Measurements from ENCODE around the gene SH3D19.
A peak's percentile ranks its signal among the peaks of the same experiment; 100 is the strongest.

SH3D19 gene

GRCh38 chr4:151207186-151207585 is 118.2 kb downstream of the SH3D19 start:
- H3K36me3 ChIP-seq (replicated peaks), result no peaks in the 10 kb centered on the region
- DNase-seq, result no peak
- no peaks in the 10 kb centered on the region for H3K27me3 ChIP-seq (replicated peaks)
- in situ Hi-C loops (cut with HindIII; ENCODE audit: low pct_ligation_motif_present, low sequenced_read_pairs), result no loop called here
- no peak for TF ChIP-seq CTCF (IDR thresholded peaks at IDR 0.05; ENCODE audit: low read depth, low read length, missing control alignments)
- H3K27ac ChIP-seq, result no peak overlapping the region
- H3K4me3 ChIP-seq (ENCODE audit: low read depth, low read length), result no peak overlapping the region

- H3K27me3 ChIP-seq (replicated peaks), result no peaks in the 10 kb centered on the region
- no peak for TF ChIP-seq CTCF (IDR thresholded peaks at IDR 0.05; ENCODE audit: low read depth, low read length, missing control alignments)
- H3K36me3 ChIP-seq (replicated peaks), result no peaks in the 10 kb centered on the region
- H3K4me3 ChIP-seq (ENCODE audit: low read depth, low read length), result no peak overlapping the region
- in situ Hi-C loops (cut with HindIII; ENCODE audit: low pct_ligation_motif_present, low sequenced_read_pairs), result no loop called here
- no peak overlapping the region for H3K27ac ChIP-seq
- no peak for DNase-seq
These were observed 119.0 kb downstream of the SH3D19 start for GRCh38 chr4:151206241-151207005.

DNA sequence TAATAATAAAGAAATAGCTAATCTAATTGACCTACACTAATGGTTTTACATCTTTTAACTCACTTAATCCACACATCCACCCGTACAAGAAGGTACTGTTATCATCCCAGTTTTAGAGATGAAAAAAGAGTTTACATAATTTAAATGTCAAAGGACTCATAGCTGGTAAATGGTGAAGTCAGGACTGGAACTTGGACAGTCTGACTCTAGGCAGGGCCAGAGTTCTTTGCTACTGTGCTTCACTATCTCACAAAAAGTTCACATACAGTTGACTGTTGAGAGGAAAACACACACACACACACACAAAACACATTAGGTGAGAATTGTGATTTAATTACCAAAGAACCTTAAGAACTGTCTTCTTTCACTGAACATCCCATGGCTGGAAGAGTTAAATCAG is 119.7 kb downstream of the SH3D19 start:
- DNase-seq, result no peak
- no peaks in the 10 kb centered on the region for H3K27me3 ChIP-seq (replicated peaks)
- H3K27ac ChIP-seq, result no peak overlapping the region
- no peak for TF ChIP-seq CTCF (IDR thresholded peaks at IDR 0.05; ENCODE audit: low read depth, low read length, missing control alignments)
- in situ Hi-C loops (cut with HindIII; ENCODE audit: low pct_ligation_motif_present, low sequenced_read_pairs), result no loop called here
- H3K36me3 ChIP-seq (replicated peaks), result no peaks in the 10 kb centered on the region
- H3K4me3 ChIP-seq (ENCODE audit: low read depth, low read length), result no peak overlapping the region

DNA sequence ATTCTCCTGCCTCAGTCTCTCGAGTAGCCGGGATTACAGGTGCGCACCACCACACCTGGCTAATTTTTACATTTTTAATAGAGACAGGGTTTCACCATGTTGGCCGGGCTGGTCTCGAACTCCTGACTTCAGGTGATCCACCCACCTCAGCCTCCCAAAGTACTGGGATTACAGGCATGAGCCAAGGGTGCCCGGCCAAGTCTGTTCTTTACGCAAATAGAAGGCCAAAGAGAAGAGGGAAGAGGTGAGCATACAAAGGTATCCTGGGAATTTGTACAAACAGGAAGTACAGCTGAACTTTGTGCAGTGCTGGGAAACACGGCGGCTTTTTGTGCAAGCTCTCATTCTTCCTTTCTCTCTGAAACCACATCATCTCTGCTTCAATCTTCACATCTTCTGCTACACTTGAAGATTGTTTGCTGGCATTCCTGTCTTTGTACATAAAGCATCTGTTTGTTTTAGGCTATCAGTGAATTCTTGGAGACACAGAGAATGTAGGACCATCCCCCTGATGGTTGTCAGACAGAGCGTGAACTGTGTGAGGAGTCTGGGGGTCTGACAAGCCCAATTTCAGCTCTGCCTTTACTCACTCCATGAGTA is 120.4 kb downstream of the SH3D19 start:
- no peaks in the 10 kb centered on the region for H3K36me3 ChIP-seq (replicated peaks)
- no peak for TF ChIP-seq CTCF (IDR thresholded peaks at IDR 0.05; ENCODE audit: low read depth, low read length, missing control alignments)
- H3K27ac ChIP-seq, result peak overlapping the region; percentile 21
- in situ Hi-C loops (cut with HindIII; ENCODE audit: low pct_ligation_motif_present, low sequenced_read_pairs), result no loop called here
- no peaks in the 10 kb centered on the region for H3K27me3 ChIP-seq (replicated peaks)
- peak; percentile 6 for DNase-seq
- no peak overlapping the region for H3K4me3 ChIP-seq (ENCODE audit: low read depth, low read length)

DNA sequence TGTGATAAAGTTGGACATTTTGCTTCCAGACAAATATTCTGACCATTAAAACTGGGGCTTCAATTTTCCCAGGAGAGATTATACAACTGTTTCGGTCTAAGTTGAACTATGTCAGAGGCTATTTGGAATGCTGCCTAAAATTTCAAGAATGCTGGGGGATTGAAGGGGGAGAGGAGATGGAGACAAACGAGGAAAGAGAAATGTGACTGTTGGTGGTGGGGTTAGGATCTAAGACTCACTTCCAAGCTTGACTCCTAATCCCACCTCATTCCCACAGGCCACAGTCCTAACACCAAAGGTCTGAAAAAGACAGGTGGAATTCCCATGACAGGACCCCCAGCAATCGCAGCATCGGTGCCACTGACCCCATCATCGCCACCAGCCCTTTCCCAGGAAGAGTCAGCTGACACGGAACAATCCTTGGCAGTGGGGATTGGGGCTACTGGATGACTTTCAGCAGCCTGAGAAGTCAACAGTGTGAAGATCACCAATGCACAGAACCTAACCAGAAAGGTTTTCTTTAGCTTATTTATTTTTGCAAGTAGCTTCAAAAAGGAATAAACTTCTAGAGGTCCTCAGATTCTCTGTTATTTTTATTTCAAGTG is 122.5 kb downstream of the SH3D19 start:
- peak; percentile 22 for DNase-seq
- Histone ChIP-seq H3K4me3 (ENCODE audit: low read depth, low read length) (no peak overlapping the region), H3K36me3 (replicated peaks) (no peaks in the 10 kb centered on the region), H3K27ac (no peak overlapping the region), H3K27me3 (replicated peaks) (no peaks in the 10 kb centered on the region)
- in situ Hi-C loops (cut with HindIII; ENCODE audit: low pct_ligation_motif_present, low sequenced_read_pairs), result no loop called here
- no peak for TF ChIP-seq CTCF (IDR thresholded peaks at IDR 0.05; ENCODE audit: low read depth, low read length, missing control alignments)
